ENCODE results near the gene STIM1.

Gene STIM1

DNA sequence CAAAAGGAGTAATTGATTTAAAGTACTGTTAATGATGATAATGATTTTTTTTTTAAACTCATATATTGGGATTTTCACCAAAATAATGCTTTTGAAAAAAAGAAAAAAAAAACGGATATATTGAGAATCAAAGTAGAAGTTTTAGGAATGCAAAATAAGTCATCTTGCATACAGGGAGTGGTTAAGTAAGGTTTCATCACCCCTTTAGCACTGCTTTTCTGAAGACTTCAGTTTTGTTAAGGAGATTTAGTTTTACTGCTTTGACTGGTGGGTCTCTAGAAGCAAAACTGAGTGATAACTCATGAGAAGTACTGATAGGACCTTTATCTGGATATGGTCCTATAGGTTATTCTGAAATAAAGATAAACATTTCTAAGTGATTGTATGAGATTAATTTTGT lies 283.0 kb downstream of the STIM1 start:
- no peak for DNase-seq

DNA sequence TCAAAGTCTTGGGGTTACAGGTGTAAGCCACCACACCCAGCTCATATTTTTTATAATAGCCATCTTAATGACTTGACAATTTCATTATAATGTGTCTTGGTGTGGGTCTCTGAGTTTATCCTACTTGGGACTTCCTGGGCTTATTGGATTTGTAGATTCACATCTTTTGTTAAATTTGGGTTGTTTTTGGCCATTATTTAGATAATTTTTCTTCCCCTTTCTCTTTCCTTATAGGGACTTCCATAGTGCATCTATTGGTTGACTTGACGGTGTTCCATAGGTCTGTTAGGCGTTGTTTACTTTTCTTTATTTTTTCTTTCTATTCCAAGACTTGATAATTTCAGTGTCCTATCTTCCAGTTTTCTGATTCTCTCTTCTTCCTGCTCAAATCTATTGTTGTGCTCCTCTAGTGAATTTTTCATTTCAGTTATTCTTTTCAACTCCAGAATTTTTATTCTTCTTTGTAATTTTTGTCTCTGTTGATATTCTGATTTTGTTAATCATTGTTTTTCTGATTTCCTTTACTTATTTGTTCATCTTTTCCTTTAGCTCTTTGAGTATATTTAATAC lies 284.7 kb downstream of the STIM1 start:
- DNase-seq, result no peak

All from activated CD4-positive, CD25-positive, alpha-beta regulatory T cell treated with anti-CD3 and anti-CD28 coated beads, Interleukin-2, amount 50 U/mL, for 72 hours (primary cell).